Measurements from ENCODE around the gene EFCAB11.
"Not testable (repeated sequence)": the region's sequence is repeated elsewhere in the genome, so short reads cannot be mapped to it uniquely, and the experiment has no call there.

Gene EFCAB11

GRCh38 chr14:89911010-89911919, 43.3 kb downstream of the EFCAB11 start:
- DNase-seq (ENCODE audit: low spot score): no peak

GRCh38 chr14:89910691-89911009, 43.9 kb downstream of the EFCAB11 start:
- DNase-seq (ENCODE audit: low spot score): no peak

GRCh38 chr14:89909586-89909985, 44.9 kb downstream of the EFCAB11 start:
- DNase-seq (ENCODE audit: low spot score): no peak

- DNase-seq (ENCODE audit: low spot score): no peak
Measured at GRCh38 chr14:89908712-89909450, 45.6 kb downstream of the EFCAB11 start.

- no peak for DNase-seq (ENCODE audit: low spot score)
Measured at GRCh38 chr14:89907655-89908054, 46.9 kb downstream of the EFCAB11 start.

- DNase-seq (ENCODE audit: low spot score): no peak
Measured at GRCh38 chr14:89906000-89906399, 48.5 kb downstream of the EFCAB11 start.

GRCh38 chr14:89903340-89903952, 51.1 kb downstream of the EFCAB11 start:
- DNase-seq (ENCODE audit: low spot score): peak; percentile 10

- DNase-seq (ENCODE audit: low spot score): no peak
Measured at GRCh38 chr14:89902881-89903280, 51.6 kb downstream of the EFCAB11 start.

- no peak for DNase-seq (ENCODE audit: low spot score)
Measured at GRCh38 chr14:89900802-89901201, 53.7 kb downstream of the EFCAB11 start.

GRCh38 chr14:89899917-89900663, 54.4 kb downstream of the EFCAB11 start:
- no peak for DNase-seq (ENCODE audit: low spot score)

- DNase-seq (ENCODE audit: low spot score): no peak
Measured at GRCh38 chr14:89899291-89899690, 55.2 kb downstream of the EFCAB11 start.

GRCh38 chr14:89893388-89893787, 61.1 kb downstream of the EFCAB11 start:
- not testable (repeated sequence) for DNase-seq (ENCODE audit: low spot score)

GRCh38 chr14:89892953-89893352, 61.6 kb downstream of the EFCAB11 start:
- DNase-seq (ENCODE audit: low spot score): no peak

- not testable (repeated sequence) for DNase-seq (ENCODE audit: low spot score)
Measured at GRCh38 chr14:89891721-89892120, 62.8 kb downstream of the EFCAB11 start.

- DNase-seq (ENCODE audit: low spot score): no peak
Measured at GRCh38 chr14:89891055-89891454, 63.5 kb downstream of the EFCAB11 start.

- no peak for DNase-seq (ENCODE audit: low spot score)
Measured at GRCh38 chr14:89890589-89890988, 63.9 kb downstream of the EFCAB11 start.

- no peak for DNase-seq (ENCODE audit: low spot score)
Measured at GRCh38 chr14:89889626-89890025, 64.9 kb downstream of the EFCAB11 start.

GRCh38 chr14:89884761-89885160, 69.8 kb downstream of the EFCAB11 start:
- no peak for DNase-seq (ENCODE audit: low spot score)

GRCh38 chr14:89881839-89882238, 72.7 kb downstream of the EFCAB11 start:
- no peak for DNase-seq (ENCODE audit: low spot score)

GRCh38 chr14:89874091-89874490, 80.4 kb downstream of the EFCAB11 start:
- not testable (repeated sequence) for DNase-seq (ENCODE audit: low spot score)

- DNase-seq (ENCODE audit: low spot score): no peak
Measured at GRCh38 chr14:89870316-89870715, 84.2 kb downstream of the EFCAB11 start.

GRCh38 chr14:89869606-89870005, 84.9 kb downstream of the EFCAB11 start:
- no peak for DNase-seq (ENCODE audit: low spot score)

Measured in CD4-positive, alpha-beta T cell treated with Interleukin-15 for 4 hours (primary cell).